Left ventricle myocardium superior (tissue), 1 donor: ENCODE results near the gene MOB2. TPM values are rescaled to one million over a fixed set of nuclear protein-coding genes. Genes with fewer than 3 reads are reported as not detected.
A peak's percentile ranks its signal among the peaks of the same experiment; 100 is the strongest.

Source experiments
- ATAC-seq: fragments of 200-7000 bp; cut with Tn5 transposase; one replicate; pipeline ENCODE4 v1.9.1; 2020; ENCODE audit warnings: mild to moderate bottlenecking, moderate library complexity
- DNase-seq: peaks from one replicate; pipeline ENCODE4 v3.0.0-alpha.2; 2020
- intact Hi-C: fragments of 100-400 bp; cut with micrococcal nuclease; formaldehyde crosslinking; loops from one replicate; pipeline ENCODE4 v1.11.0; 2022
- long read RNA-seq: library from polyadenylated mRNA; unstranded; transcript quantifications from one replicate; pipeline ENCODE4 v2.0.0, GENCODE V29; 2021
- total RNA-seq: library from RNA; stranded (reverse); fragmentation: NEBNext Ultra II Directional; extraction: Animal tissue kit (Norgen Biotek cat#: 25700); gene quantifications from one replicate; pipeline ENCODE4 v1.2.1, GENCODE V29; 2021
- donor health status: DM: no; HTN: yes; CAD: no; lungs with severe emphysema.

The MOB2 gene, protein sequence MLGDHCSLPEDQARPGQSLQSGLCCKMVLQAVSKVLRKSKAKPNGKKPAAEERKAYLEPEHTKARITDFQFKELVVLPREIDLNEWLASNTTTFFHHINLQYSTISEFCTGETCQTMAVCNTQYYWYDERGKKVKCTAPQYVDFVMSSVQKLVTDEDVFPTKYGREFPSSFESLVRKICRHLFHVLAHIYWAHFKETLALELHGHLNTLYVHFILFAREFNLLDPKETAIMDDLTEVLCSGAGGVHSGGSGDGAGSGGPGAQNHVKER
- 52.8 TPM for total RNA-seq
- long read RNA-seq, transcript MOB2-202 (5 exons, 795 nt): major isoform, 6 of 90 reads
- long read RNA-seq, partial matches to known transcripts: 64 of 90 reads
- long read RNA-seq, other reads (novel, unspliced or antisense): 18 of 90 reads

DNA sequence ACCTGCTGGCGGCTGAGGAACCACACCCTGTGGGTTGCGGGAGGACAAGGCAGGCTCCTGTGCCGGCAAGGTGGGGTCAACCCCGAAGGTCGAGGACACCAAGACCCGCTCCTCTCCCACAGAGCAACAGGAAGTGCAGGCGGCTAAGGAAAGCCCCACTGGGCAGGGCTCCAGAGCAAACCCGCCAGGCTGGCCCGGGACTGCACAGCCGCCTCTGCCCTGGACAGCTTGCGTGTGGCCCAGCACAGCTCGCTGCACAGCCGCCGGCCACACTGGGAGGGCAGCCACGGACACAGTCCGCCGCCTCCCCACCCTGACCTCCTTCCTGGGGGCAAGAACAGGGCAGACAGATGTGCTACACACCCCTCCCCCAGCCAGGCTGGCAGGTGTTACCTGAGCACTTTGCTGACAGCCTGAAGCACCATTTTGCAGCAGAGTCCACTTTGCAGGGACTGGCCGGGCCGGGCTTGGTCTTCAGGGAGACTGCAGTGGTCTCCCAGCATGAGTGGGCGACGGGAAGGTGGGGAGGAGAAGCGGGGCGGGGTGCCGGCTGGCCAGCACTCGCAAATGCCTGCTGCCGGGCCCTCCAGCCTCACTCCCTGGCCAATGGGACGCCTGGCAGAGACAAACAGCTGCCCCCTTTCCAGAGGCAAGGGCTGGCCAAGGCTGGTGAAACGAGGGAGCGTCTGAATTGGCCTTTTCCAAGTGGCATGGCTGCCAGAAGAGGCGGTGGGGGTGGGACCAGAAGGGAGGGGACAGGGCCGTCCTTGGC is at the start of gene MOB2:
Gene MOB2, minus strand, starts transcription at position 726 of the 772 bp plus-strand sequence. Its CDS starts 223 bp downstream, at position 503.
- DNase-seq: peak; percentile 61
- ATAC-seq: peak; percentile 64
- intact Hi-C loops: no loop called here

DNA sequence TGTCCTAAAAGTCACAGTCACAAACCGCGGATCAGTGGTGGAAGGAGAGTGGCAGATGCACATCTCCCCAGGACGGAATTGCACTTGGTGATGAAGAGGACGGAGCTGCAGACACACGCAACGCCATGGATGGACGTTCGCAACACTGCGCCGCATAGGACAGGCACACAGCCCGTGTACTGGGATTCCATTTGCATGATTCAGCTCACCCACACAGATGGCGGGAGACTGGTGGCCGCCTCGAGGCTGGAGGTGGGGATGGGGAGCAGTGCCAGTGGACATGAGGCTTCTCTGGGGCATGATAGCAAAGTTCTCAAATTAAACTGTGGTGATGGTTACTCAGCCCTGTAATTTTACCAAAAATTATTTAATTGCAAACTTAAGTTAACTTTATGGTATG is 48.1 kb upstream of the MOB2 start:
- no peak for ATAC-seq
- peak; percentile 41 for DNase-seq
- intact Hi-C loops: no loop called here

DNA sequence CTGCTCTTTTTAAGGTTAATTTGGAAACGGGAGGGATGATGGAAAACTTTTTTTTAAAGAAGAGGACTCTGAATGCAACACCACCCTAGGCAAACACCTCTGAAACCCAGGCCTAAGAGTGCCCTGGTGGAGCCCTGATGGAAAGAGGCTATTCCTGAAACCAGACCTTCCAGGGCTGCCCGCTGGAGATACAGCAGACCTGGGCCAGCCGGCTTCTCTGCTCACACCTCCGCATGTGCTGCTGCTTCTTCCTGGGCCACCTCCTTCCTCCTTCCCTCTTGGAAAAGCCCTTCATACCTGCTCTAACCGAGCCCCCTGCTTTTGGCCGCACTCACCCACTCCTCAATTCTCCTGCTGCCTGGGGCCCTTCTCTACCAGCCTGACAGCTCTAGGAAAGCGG is 47.6 kb upstream of the MOB2 start:
- intact Hi-C loops: no loop called here

DNA sequence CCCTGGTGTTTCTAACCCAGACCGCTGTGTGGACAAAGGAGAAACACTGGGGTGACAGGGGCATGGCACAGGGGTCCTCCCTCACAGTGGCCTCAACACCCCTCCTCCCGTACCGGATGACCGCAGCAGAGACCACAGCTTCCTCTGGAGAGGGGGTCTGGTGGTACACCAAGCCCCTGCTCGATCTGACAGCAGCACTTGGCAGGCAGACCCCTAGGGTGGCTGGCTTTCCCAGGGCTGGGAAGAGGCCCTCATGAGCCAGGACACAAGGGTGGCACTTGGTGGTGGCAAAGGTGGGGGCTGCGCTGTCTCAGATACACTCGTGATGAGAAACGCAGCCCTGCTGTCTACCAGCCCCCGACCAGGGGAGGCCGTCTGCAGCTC is 46.8 kb upstream of the MOB2 start:
- ATAC-seq (no peak), DNase-seq (no peak)
- intact Hi-C loops: no loop called here

More for the DNA sequence above, 47.6 kb upstream of the MOB2 start:
- no peak for DNase-seq
- no peak for ATAC-seq

DNA sequence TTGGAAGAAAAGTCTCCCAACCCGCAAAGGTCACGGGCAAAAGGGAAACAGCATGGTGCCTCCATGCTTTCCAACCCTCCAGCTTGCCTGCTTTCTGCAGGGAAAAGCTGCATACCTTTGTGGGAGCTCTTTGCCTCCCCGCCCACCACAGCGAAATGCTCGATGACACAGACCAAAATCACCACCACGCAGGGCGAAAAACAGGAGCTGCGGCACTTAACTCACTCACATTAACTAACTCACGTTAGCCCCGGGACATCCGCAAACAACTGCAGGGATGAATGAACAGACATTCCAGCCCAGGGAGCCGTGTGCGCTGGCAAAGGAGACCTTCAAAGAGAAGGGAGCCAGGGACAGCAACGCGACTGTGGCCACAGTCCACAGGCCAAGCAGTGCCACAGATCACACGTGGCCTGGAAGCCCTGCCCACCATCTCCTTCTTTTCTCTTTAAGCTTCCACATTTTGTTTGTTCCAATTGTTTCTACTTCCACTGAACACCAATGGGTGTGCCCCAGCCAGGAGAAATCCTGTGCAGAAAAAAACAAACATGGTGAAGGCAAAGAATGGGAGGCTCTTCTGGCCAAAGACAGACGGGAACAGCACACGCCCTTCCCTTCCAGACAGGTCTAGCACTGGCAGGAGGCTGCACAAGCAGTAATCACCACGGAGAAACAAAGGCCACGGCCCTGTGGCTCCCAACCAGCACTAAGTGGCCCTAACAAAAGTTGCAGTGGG is 46.2 kb upstream of the MOB2 start:
- intact Hi-C loops: no loop called here
- ATAC-seq (peak; percentile 2), DNase-seq (peak; percentile 32)

DNA sequence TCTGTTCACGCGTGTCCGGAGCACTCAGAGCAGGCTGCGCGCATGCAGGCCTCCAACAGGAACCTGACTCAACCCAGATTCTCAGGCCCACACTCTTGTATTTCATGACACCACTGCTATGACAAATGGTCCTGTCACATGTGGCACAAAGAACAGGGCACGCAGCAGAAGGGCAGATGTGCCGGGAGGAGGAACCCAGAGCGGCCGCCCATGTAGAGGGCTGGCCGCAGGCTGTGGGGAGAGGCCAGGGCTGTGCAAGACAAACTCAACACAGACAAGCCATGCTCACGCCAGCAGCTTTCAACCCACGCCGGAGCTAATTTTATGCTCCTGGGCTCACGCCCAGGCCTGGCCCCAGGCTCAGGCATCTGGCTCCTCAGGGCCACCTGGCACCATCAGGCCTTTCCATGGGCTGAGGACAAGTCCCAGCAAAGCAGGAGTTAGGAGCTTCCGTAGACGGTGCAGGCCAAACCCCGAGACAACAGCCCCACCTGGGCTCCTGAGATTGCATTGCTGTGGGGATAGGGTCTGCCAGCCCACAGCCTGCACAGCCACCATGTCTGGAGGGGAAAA is 45.5 kb upstream of the MOB2 start:
- DNase-seq (peak; percentile 88), ATAC-seq (peak; percentile 89)
- intact Hi-C loops: no loop called here

DNA sequence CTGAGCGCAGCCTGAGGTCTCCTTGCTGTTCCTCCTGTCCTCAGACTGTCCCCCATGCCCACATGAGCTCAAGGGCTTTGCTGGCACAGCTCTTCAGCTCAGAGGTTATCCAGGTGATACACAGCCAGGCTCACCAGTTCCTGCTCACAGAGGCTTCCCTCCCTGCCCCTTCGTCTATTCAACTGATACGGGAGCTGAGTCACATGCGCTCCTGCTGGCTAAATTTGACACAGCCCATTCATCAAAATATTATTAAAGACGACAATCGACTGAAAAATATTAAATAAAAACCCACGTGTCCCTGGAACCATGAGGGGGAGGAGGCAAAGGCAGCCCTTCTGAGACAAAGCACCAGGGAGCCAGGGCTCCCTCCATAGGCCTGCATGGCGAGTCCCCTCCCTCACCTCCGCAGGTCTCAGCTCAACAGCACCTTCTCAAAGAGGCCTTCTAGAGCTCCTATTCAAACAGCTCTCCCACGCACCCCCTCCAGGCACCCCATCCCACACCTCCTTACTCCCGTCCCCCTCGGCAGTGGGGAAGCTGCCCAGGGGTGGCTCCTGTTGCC is 45.0 kb upstream of the MOB2 start:
- DNase-seq (peak; percentile 31), ATAC-seq (peak; percentile 63)
- intact Hi-C loops: no loop called here

DNA sequence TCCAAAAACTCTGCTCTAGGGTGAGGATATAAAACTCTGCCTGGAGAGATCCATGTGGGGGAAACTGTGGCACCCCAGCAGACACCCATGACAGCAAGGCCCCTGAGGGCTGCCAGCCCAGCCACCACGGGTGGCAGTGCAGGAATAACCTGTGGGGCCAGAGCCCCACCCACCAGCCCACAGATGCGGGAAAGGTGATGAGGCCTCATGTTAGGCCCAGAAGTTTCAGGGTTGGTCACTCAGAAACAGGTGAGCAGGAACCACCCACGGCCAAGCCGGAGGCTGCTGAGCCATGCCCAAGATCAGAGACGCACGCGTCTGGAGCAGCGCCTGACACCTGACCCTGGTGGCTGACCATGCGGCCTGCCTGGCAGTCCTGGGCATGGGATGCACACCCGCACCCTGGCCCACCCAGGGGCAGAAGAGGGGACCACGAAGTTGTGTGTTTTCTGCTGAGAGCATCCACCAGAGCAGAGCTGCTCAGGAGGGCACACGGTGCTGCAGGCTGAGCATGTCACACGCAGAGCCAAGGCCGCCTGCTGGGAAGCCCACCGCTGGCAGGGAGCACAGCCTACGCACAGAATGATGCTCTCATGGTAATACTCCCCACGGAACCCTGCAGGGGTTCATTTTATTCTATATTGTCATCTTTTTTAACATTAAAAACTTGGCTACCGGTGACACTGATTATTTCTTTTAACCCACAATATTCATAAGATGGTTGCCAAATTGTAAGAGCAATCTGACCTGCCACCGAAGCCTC is 44.3 kb upstream of the MOB2 start:
- intact Hi-C loops: no loop called here
- DNase-seq (no peak), ATAC-seq (no peak)

DNA sequence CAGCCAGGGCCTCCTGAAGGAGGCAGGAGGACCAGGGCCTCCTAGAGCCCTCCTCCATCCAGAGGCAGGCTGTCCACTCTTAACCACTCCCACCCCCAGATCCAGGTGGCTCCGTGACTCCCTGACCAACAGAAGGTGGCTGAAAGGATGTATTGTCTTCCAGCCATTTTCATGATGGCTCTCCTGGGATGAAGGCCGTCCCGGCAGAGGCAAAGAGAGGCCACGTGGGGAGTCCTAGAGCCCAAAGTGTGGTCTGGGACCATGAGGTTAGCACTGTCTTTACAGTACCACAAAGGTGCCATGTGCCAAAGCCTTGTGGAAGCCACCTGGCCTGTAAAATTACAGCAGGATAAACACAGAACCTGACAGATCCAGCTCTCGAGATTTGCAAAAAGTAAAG is 43.2 kb upstream of the MOB2 start:
- intact Hi-C loops: no loop called here
- ATAC-seq: no peak
- no peak for DNase-seq

DNA sequence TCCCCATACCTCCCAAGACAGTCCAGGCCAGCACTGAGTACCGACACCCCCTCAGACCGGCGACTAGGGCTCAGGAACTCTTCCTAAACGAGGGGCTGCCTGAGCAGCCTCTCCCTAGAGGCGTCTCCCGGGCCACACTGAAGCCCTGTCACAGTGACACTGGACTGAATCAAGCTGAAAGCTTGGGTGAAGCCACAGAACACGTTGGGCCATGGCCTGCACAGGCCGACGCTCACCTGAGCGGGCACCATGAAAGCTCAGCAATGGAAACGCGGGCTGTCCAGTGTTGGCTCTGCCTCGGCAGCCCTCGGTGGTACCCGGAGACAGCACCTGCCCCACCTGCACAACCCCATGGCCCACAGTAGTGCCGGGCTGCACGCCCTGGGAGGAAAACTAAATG is 42.7 kb upstream of the MOB2 start:
- intact Hi-C loops: no loop called here
- ATAC-seq (no peak), DNase-seq (no peak)

DNA sequence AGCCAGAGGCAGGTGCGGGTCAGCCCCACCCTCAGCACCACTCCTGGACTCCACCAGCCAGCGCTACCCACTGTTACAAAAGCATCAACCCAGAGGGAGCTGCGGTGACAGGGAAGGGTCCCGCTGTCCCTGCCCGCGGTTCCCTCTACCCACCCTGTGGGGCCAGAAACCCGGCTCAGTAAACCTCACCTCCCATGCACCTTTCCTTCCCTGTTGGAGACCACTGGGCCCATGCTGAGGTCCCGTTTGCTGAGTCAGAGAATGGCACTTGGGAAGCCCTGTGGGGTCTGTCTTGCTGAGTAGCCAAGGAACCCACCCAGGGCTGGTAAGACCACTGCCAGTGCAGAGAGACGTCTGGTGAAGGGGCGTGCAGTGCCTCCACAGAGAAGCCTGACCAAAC is 42.1 kb upstream of the MOB2 start:
- intact Hi-C loops: no loop called here
- ATAC-seq: no peak
- DNase-seq: no peak

DNA sequence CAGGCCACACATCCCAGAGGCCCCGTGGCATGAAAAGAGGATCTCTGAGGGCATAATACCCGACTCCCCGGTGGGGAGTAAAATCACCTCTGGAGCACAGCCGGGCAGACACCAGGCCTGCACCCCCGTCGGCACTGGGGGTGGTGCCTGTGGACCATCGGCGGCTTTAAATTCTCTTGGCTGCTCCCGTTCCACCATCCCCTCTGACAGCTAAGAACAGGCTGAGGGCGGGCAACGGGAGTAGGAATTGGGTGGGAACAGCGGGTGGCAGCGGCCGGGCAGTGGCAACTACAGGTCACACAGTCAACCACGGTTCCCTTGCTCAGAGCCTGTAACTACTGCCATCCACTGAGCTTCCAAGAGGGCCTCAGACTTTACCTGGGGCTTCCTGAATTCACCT is 40.2 kb upstream of the MOB2 start:
- ATAC-seq: no peak
- intact Hi-C loops: no loop called here
- DNase-seq: no peak

DNA sequence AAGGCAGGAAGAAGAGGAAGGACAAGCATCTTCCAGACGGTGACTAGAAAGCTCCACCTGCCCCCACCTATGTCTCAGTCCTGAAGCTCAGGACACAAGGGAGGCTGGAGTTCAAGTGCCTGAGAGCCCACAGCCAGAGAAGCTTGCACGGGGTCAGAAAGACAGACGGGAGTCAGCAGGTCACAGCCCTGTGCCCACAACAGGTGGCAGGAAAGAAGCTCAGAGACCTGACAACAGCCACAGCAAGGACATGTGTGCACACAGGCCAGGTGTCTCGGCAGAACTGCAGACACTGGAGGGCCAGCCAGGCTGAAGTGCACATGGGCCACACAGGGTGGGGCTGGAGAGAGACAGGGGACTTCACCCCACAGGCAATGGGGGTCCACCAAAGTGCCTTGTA is 37.2 kb upstream of the MOB2 start:
- DNase-seq: no peak
- intact Hi-C loops: no loop called here
- ATAC-seq: no peak

DNA sequence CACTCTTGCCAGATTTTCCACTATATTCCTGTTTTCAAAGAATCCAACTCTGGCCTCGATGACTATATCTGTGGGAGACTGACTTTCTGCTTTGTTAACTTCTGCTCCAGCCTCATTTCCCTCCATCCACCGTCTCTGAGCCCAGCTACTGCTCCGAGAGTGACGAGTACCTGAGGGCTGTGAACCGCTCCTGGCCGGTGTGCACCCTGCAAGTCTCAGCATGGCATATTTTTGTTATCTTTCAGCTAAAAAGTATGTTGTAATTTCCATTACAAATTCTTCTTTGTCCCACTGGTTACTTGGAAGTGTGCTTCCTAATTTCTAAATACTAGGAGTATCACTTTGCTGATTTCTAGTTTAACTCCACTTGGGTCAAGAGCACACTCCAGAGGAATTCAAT is 36.5 kb upstream of the MOB2 start:
- DNase-seq: no peak
- intact Hi-C loops: no loop called here
- no peak for ATAC-seq

DNA sequence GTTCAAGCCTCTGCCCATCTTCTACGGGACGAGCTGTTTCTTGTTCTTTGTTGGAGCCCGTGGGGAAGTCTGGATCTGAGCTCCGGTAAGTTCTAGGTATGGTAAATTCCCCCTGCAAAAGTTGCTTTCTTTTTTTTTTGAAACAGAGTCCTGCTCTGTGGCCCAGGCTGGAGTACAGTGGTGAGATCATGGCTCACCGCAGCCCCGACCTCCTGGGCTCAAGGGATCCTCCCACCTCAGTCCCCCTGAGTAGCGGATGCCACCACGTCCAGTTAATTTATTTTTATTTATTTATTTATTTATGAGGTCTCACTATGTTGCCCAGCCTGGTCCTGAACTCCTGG is 35.5 kb upstream of the MOB2 start:
- no peak for DNase-seq
- intact Hi-C loops: no loop called here
- ATAC-seq: no peak

DNA sequence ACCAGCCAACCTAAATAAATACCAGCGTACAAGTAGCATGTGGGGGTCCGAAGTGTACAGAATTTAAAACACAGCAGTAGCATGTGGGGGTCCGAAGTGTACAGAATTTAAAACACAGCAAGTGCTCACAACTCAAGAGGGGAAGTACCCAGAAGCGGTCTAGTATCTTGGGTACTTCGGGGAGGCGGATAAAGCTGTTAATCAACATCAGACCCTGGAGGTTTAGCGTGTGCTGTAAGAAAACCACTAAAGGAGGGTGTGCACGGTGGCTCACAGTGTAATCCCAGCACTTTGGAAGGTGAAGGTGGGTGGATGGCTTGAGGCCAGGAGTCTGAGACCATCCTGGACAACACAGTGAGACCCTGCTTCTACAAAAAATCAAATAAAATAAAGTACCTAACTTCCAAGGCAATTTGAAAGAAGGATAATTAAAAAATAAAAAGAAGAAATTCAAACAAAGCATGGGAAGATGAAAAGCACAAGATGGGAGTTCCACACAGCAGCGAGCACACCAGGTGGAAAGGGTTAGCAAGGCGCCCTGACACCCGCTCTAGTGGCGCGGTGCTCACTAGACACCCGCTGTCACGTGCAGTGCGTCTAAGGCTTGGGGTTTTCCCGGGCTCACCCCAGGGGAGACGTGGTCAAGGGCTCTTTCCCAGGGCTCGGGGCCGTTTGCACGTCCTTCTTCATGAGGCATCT is 35.0 kb upstream of the MOB2 start:
- intact Hi-C loops: no loop called here
- DNase-seq (no peak), ATAC-seq (no peak)

DNA sequence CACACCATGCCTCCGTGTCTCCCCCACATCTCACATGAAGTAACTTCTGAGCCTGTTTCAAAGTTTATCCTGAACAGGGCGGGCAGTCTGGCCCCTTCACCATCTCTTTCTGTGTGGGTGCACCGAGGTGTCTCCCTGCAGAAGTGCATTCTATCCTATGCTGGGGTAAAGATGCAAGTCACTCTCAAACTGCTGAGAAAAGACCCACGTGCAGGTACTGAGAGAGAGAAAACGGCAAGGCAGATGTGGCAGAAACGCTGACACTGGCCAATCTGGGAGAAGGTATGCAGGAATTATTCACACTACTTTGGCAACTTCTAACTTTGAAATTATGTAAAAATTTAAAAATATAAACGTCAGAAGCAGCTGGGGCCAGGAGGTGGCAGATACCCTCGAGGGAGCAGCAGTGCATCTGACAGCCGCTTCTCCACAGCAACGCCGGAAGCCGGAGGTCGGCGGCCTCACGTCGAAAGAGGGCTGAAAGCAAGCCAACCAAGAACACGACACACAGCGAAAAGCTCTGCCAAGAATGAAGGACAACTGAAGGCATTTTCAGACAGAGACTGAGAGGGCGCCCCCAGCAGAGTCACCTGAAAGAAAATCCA is 34.2 kb upstream of the MOB2 start:
- ATAC-seq (peak; percentile 53), DNase-seq (peak; percentile 56)
- intact Hi-C loops: no loop called here

DNA sequence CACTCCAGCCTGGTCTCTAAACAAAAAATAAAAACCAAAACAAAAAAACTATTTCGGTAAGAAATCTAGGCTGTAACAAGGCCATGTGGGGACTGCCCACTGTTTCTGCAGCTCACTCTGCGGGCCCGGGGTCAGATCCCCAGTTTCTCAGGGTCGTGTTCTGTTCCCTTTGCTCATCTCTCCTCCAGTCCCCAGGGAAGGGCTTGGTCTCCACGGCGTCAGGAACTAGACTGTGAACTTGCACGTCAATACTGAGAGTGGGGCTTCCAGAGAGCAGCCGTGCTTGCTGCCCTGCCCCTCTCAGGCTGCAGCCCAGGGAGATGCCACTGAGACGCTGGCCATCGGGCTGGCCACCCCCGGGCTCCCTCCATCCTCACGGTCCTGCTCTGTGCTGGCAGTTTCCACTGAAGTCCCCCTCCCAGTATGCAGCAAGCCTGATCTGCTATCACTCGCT is 33.7 kb upstream of the MOB2 start:
- DNase-seq: peak; percentile 43
- intact Hi-C loops: no loop called here
- no peak for ATAC-seq
